A549 treated with DMSO at 1 μM for 4 hours (cell line): ENCODE measurements around the gene FIGN. TPM values are rescaled to one million over a fixed set of nuclear protein-coding genes. Genes with fewer than 3 reads are reported as not detected.

Experiments used
- total RNA-seq: library from RNA; stranded (reverse); fragments of 200-300 nt; extraction: Qiagen RNA extraction; gene quantifications from 5 replicates; pipeline ENCODE4 v1.2.3, GENCODE V29; 2022; ENCODE audit warnings: low read depth

Gene FIGN
- total RNA-seq: 1.6 to 3.3 TPM (median 2.2 TPM) in 5 replicates

GRCh38 chr2:163735685-163736432 is at the start of gene FIGN:
FIGN (minus strand) TSS chr2:163736008; CDS start chr2:163734927, 1,081 bp downstream.

